ENCODE results near the gene GATB. TPM values are rescaled to one million over a fixed set of nuclear protein-coding genes. Genes with fewer than 3 reads are reported as not detected.

Gene GATB
- total and polyA plus RNA-seq, 10 of the 15 experiments (the other 5 are each of a cell fraction or from before 2014, with no cell fraction given): 20.5 to 37.3 (median 30.5) TPM

- DNase-seq (ENCODE audit: low read depth, low spot score) (no peak), ATAC-seq (no peak), FAIRE-seq (no peak)
- TF ChIP-seq E2F4 (IDR thresholded peaks at IDR 0.05; ENCODE audit: low read depth, low read length) (no peak), PRDM15 (CRISPR knock-in tag; IDR thresholded peaks at IDR 0.05) (no peak), BHLHE40 (IDR thresholded peaks at IDR 0.05; ENCODE audit: borderline replicate concordance in 1 of 2, low read depth in 2 of 2, low read length in 1 of 2) (no peak), E4F1 (IDR thresholded peaks at IDR 0.05; ENCODE audit: borderline replicate concordance, partially characterized antibody) (no peak), KLF5 (IDR thresholded peaks at IDR 0.05; ENCODE audit: partially characterized antibody) (no peak), SPI1 (IDR thresholded peaks at IDR 0.05; ENCODE audit: borderline replicate concordance, insufficient read depth, low read depth, low read length) (no peak), HSF1 (IDR thresholded peaks at IDR 0.05; ENCODE audit: low read depth, low read length) (no peak), ATF7 (IDR thresholded peaks at IDR 0.05; ENCODE audit: low read depth) (no peak)
- H3K4me2 ChIP-seq (ENCODE audit: control insufficient read depth, insufficient read depth): no peak overlapping the region
- ChIA-PET SMC1A (ENCODE audit: uncharacterized antibody, unreplicated experiment) (no interaction called here), CTCF (no interaction called here), RAD21 (ENCODE audit: unreplicated experiment) (no interaction called here), POLR2A (no interaction called here)
- intact Hi-C loops (cut with micrococcal nuclease; ENCODE audit: unreplicated experiment) (no loop called here), in situ Hi-C loops (cut with MboI) (no loop called here)
- WGBS (ENCODE audit: insufficient coverage, insufficient replicate concordance, low lambda C conversion rate, missing lambda C conversion rate): 99% methylated on average over 4 of the region's 4 CpGs
- no peaks in the 10 kb centered on the region for H3K9me3 ChIP-seq (replicated peaks; ENCODE audit: control insufficient read depth, insufficient read depth, low read length)
- H4K20me1 ChIP-seq (ENCODE audit: control insufficient read depth, insufficient read depth): no peaks in the 10 kb centered on the region
- H3K27ac ChIP-seq (ENCODE audit: control insufficient read depth, insufficient read depth): no peak overlapping the region
- H2AFZ ChIP-seq (ENCODE audit: control insufficient read depth, low read depth, low read length): no peak overlapping the region
- H3K4me3 ChIP-seq: no peak overlapping the region
- BruUV-seq (replicated peaks): no TSS peak
- H3K4me1 ChIP-seq (ENCODE audit: control insufficient read depth, insufficient read depth, low read length): no peaks in the 10 kb centered on the region
- H3K36me3 ChIP-seq (ENCODE audit: control insufficient read depth in 2 of 2, insufficient read depth in 2 of 2, low read length in 1 of 2): no peaks in the 10 kb centered on the region; a peak in 1 of 4 replicates
- H3K9ac ChIP-seq (ENCODE audit: control insufficient read depth, insufficient read depth, low read length): no peak overlapping the region
- H3K27me3 ChIP-seq (replicated peaks in 1 of 2; ENCODE audit: control insufficient read depth in 2 of 2, insufficient read depth in 2 of 2, low read length in 1 of 2): no peaks in the 10 kb centered on the region
- H3K79me2 ChIP-seq (ENCODE audit: control insufficient read depth, insufficient read depth, low read length): no peaks in the 10 kb centered on the region
Observed at GRCh38 chr4:151681085-151681484, 79.7 kb downstream of the GATB start.

All from GM12878 (cell line).